H9 (cell line): Measurements from ENCODE around the gene R3HDM2. TPM values are rescaled to one million over a fixed set of nuclear protein-coding genes. Genes with fewer than 3 reads are reported as not detected.

Source experiments
- DNase-seq: peaks from one replicate; pipeline ENCODE4 v3.0.0-alpha.2; 2017
- H2AFZ ChIP-seq: one replicate; pipeline ENCODE4 v1.6.1; 2013; ENCODE audit warnings: mild to moderate bottlenecking, low read length, control low read depth, moderate library complexity
- H2AK5ac ChIP-seq: 2 replicates; pipeline ENCODE4 v1.6.1; 2013; ENCODE audit warnings: low read length, control low read depth, mixed read lengths; ENCODE audit not compliant: insufficient read length
- H2BK120ac ChIP-seq: one replicate; pipeline ENCODE4 v1.6.1; 2013; ENCODE audit warnings: low read depth, mild to moderate bottlenecking, low read length, control low read depth, inconsistent platforms; ENCODE audit not compliant: poor library complexity, severe bottlenecking
- H2BK12ac ChIP-seq: 2 replicates; pipeline ENCODE4 v1.6.1; 2013; ENCODE audit warnings: low read length, control low read depth, mixed read lengths, low read depth; ENCODE audit not compliant: insufficient read length
- H2BK15ac ChIP-seq: 2 replicates; pipeline ENCODE4 v1.6.1; 2013; ENCODE audit warnings: low read depth, low read length, control low read depth
- H2BK20ac ChIP-seq: one replicate; pipeline ENCODE4 v1.6.1; 2013; ENCODE audit warnings: low read depth, mild to moderate bottlenecking, low read length, control low read depth, inconsistent platforms; ENCODE audit not compliant: poor library complexity, severe bottlenecking
- H2BK5ac ChIP-seq: 2 replicates; pipeline ENCODE4 v1.6.1; 2013; ENCODE audit warnings: low read length, control low read depth, mixed read lengths; ENCODE audit not compliant: insufficient read length
- H3K14ac ChIP-seq: 2 replicates; pipeline ENCODE4 v1.6.1; 2013; ENCODE audit warnings: low read length, control low read depth; ENCODE audit not compliant: insufficient read depth
- H3K18ac ChIP-seq: 2 replicates; pipeline ENCODE4 v1.6.1; 2013; ENCODE audit warnings: low read depth, mild to moderate bottlenecking, mixed read lengths, low read length, control low read depth; ENCODE audit not compliant: insufficient read length
- H3K23ac ChIP-seq: 2 replicates; pipeline ENCODE4 v1.6.1; 2013; ENCODE audit warnings: low read length, control low read depth, mixed read lengths, low read depth; ENCODE audit not compliant: insufficient read length
- H3K23me2 ChIP-seq: 2 replicates; pipeline ENCODE4 v1.6.1; 2013; ENCODE audit warnings: low read depth, mild to moderate bottlenecking, mixed read lengths, low read length, control low read depth; ENCODE audit not compliant: insufficient read length, poor library complexity, severe bottlenecking
- H3K27ac ChIP-seq: 2 replicates; pipeline ENCODE4 v1.5.1; 2013; ENCODE audit warnings: low read length, control low read depth, mixed read lengths, low read depth; ENCODE audit not compliant: insufficient read length
- H3K27me3 ChIP-seq: 2 replicates; pipeline ENCODE4 v1.6.1; 2013; ENCODE audit warnings: low read length, control low read depth, inconsistent platforms; ENCODE audit not compliant: insufficient read depth
- H3K4ac ChIP-seq: 2 replicates; pipeline ENCODE4 v1.6.1; 2013; ENCODE audit warnings: low read depth, mild to moderate bottlenecking, control low read depth, inconsistent platforms, low read length, moderate library complexity
- H3K4me1 ChIP-seq: 2 replicates; pipeline ENCODE4 v1.6.1; 2013; ENCODE audit warnings: low read length, control low read depth, inconsistent platforms; ENCODE audit not compliant: insufficient read depth
- H3K4me2 ChIP-seq: 2 replicates; pipeline ENCODE4 v1.6.1; 2013; ENCODE audit warnings: low read length, control low read depth, mixed read lengths; ENCODE audit not compliant: insufficient read length, insufficient read depth
- H3K56ac ChIP-seq: 2 replicates; pipeline ENCODE4 v1.6.1; 2013; ENCODE audit warnings: low read depth, mild to moderate bottlenecking, mixed read lengths, low read length, control low read depth; ENCODE audit not compliant: insufficient read length
- H3K79me1 ChIP-seq: 2 replicates; pipeline ENCODE4 v1.6.1; 2013; ENCODE audit warnings: low read depth, mild to moderate bottlenecking, moderate library complexity, low read length, control low read depth, inconsistent platforms; ENCODE audit not compliant: insufficient read depth, poor library complexity, severe bottlenecking
- H3K79me2 ChIP-seq: 2 replicates; pipeline ENCODE4 v1.6.1; 2013; ENCODE audit warnings: low read length, control low read depth, inconsistent platforms; ENCODE audit not compliant: insufficient read depth
- H3K9ac ChIP-seq: 2 replicates; pipeline ENCODE4 v1.6.1; 2013; ENCODE audit warnings: low read length, control low read depth, mixed read lengths; ENCODE audit not compliant: insufficient read length; ENCODE audit errors: extremely low read depth
- H3K9me3 ChIP-seq: one replicate; pipeline ENCODE4 v1.6.1; 2013; ENCODE audit warnings: low read depth, low read length, inconsistent platforms; ENCODE audit not compliant: control insufficient read depth
- H3T11ph ChIP-seq: one replicate; pipeline ENCODE4 v1.6.1; 2013; ENCODE audit warnings: mild to moderate bottlenecking, low read length, control low read depth, inconsistent platforms
- H4K20me1 ChIP-seq: one replicate; pipeline ENCODE4 v1.6.1; 2013; ENCODE audit not compliant: control insufficient read depth, insufficient read length, insufficient read depth
- H4K5ac ChIP-seq: 2 replicates; pipeline ENCODE4 v1.6.1; 2013; ENCODE audit warnings: low read depth, mild to moderate bottlenecking, mixed read lengths, low read length, control low read depth; ENCODE audit not compliant: insufficient read length
- H4K8ac ChIP-seq: replicated peaks from 2 replicates; pipeline ENCODE4 v1.6.1; 2013; ENCODE audit warnings: low read length, control low read depth, mixed read lengths, low read depth; ENCODE audit not compliant: insufficient read length
- H4K91ac ChIP-seq: 2 replicates; pipeline ENCODE4 v1.6.1; 2013; ENCODE audit warnings: low read depth, mild to moderate bottlenecking, moderate library complexity, mixed read lengths, low read length, control low read depth; ENCODE audit not compliant: insufficient read length
- H3K27ac Mint-ChIP-seq, 3 experiments: 2 replicates in 2 of 3; 3 replicates in 1 of 3; pipeline ENCODE4 v1.8.0; 2020 to 2021; ENCODE audit warnings: mixed read lengths in 3 of 3, mild to moderate bottlenecking in 1 of 3, moderate library complexity in 1 of 3
- H3K27me3 Mint-ChIP-seq: 2 replicates; pipeline ENCODE4 v1.8.0; 2021; ENCODE audit warnings: low read depth, mild to moderate bottlenecking, moderate library complexity, mixed read lengths
- H3K36me3 Mint-ChIP-seq, 3 experiments: 2 replicates in 2 of 3; 3 replicates in 1 of 3; pipeline ENCODE4 v1.8.0; 2020 to 2021; ENCODE audit warnings: low read depth in 3 of 3, mixed read lengths in 3 of 3; ENCODE audit not compliant: insufficient read depth in 1 of 3
- H3K4me1 Mint-ChIP-seq, 2 experiments: 2 replicates each; pipeline ENCODE4 v1.8.0; 2020; ENCODE audit warnings: mixed read lengths in 2 of 2
- H3K4me3 Mint-ChIP-seq, 2 experiments: 2 replicates in 1 of 2; 3 replicates in 1 of 2; pipeline ENCODE4 v1.8.0; 2020 to 2021; ENCODE audit warnings: mild to moderate bottlenecking in 2 of 2, mixed read lengths in 2 of 2, moderate library complexity in 1 of 2
- H3K9me3 Mint-ChIP-seq, 2 experiments: 2 replicates in 1 of 2; 3 replicates in 1 of 2; pipeline ENCODE4 v1.8.0; 2020; ENCODE audit warnings: mild to moderate bottlenecking in 2 of 2, mixed read lengths in 2 of 2, moderate library complexity in 1 of 2
- CTCF ChIP-seq: fragments of 200-600 bp; sonication (generic); conservative IDR thresholded peaks from 3 replicates; pipeline ENCODE4 v1.8.0; 2021; ENCODE audit warnings: antibody characterized with exemption, mild to moderate bottlenecking
- WGBS: extraction: QIAGEN DNeasy Blood & Tissue Kit; methylation state at CpG from one replicate; pipeline ENCODE4 v1.1.7; 2013; ENCODE audit warnings: missing lambda C conversion rate, low lambda C conversion rate, mixed read lengths; ENCODE audit not compliant: insufficient read length; ENCODE audit errors: extremely low coverage; 5-methylcytosine and 5-hydroxymethylcytosine counted together
- total RNA-seq: library from RNA; stranded (reverse); gene quantifications from 2 replicates; pipeline ENCODE4 v1.2.1, GENCODE V29; 2021

The R3HDM2 gene
- total RNA-seq, 1 experiment from 2014 or later: 43.9 TPM

GRCh38 chr12:57410534-57410933 lies 20.3 kb downstream of the R3HDM2 start:
- peaks cover 5 to 10% of the 10 kb centered on the region in 2 experiments for H3K4me1 Mint-ChIP-seq
- H2BK5ac ChIP-seq: no peak overlapping the region
- no peaks in the 10 kb centered on the region for H3K36me3 Mint-ChIP-seq
- no peak overlapping the region for H2BK12ac ChIP-seq
- H2AFZ ChIP-seq: no peak overlapping the region
- H3K18ac ChIP-seq: no peak overlapping the region
- no peaks in the 10 kb centered on the region for H3K4me1 ChIP-seq
- H4K5ac ChIP-seq: no peak overlapping the region
- DNase-seq: no peak
- H3K27ac Mint-ChIP-seq: peak overlapping the region in 2 of 3 experiments; percentile 44 to 53; a peak in 3 of 7 replicates
- no peak overlapping the region for H3T11ph ChIP-seq
- no peaks in the 10 kb centered on the region for H3K27me3 Mint-ChIP-seq
- TF ChIP-seq CTCF: no peak
- no peak overlapping the region for H3K14ac ChIP-seq
- no peak overlapping the region for H2BK120ac ChIP-seq
- no peak overlapping the region for H3K27ac ChIP-seq
- no peaks in the 10 kb centered on the region for H3K27me3 ChIP-seq
- WGBS: no CpG with 5 or more reads among the region's 4 CpGs
- H3K23me2 ChIP-seq: no peaks in the 10 kb centered on the region
- no peak overlapping the region for H2BK20ac ChIP-seq
- H4K8ac ChIP-seq: no peak overlapping the region
- H4K20me1 ChIP-seq: no peaks in the 10 kb centered on the region
- H3K4ac ChIP-seq: no peak overlapping the region
- H3K56ac ChIP-seq: no peak overlapping the region
- H3K4me3 Mint-ChIP-seq: no peak overlapping the region
- no peak overlapping the region for H2BK15ac ChIP-seq
- H3K4me2 ChIP-seq: no peak overlapping the region
- peaks cover 2% of the 10 kb centered on the region; the same call in 1 of the 2 replicates for H3K79me2 ChIP-seq
- no peaks in the 10 kb centered on the region for H3K9me3 Mint-ChIP-seq
- no peaks in the 10 kb centered on the region for H3K9me3 ChIP-seq
- H3K79me1 ChIP-seq: peaks cover 5% of the 10 kb centered on the region
- H3K23ac ChIP-seq: no peak overlapping the region
- H4K91ac ChIP-seq: no peak overlapping the region
- H2AK5ac ChIP-seq: no peak overlapping the region
- no peak overlapping the region for H3K9ac ChIP-seq
